A549 (cell line): ENCODE measurements around the gene AMZ2. TPM values are rescaled to one million over a fixed set of nuclear protein-coding genes. Genes with fewer than 3 reads are reported as not detected.
"Not testable (repeated sequence)": the region's sequence is repeated elsewhere in the genome, so short reads cannot be mapped to it uniquely, and the experiment has no call there.

Experiments
- ATAC-seq, 2 experiments: fragments of 200-7000 bp in 1 of 2; fragments of >200 bp in 1 of 2; cut with Nextera tagmentation in 1 of 2; cut with Tn5 transposase in 1 of 2; 3 replicates each; pipeline versions ENCODE4 v1.8.0 to v1.9.1; 2018 to 2020; ENCODE audit warnings: mild to moderate bottlenecking in 1 of 2, moderate library complexity in 1 of 2
- CTCF ChIA-PET: fragments of 300-600 bp; sonication (Branson Sonifier 250); formaldehyde crosslinking; extraction: SDS; loops from one replicate; lab custom pipeline; 2021; ENCODE audit warnings: antibody characterized with exemption, inconsistent platforms; lab: Yijun Ruan, JAX
- POLR2A ChIA-PET: fragments of 350-600 bp; formaldehyde crosslinking; extraction: SDS; loops from one replicate; lab custom pipeline; 2021; ENCODE audit warnings: antibody characterized with exemption, inconsistent platforms; lab: Yijun Ruan, JAX
- DNase-seq, 2 experiments: peaks; one replicate each; pipeline versions ENCODE4 v3.0.0 to v3.0.0-alpha.2; 2011 to 2016; ENCODE audit warnings: low read depth in 1 of 2, low spot score in 1 of 2
- FAIRE-seq: peaks from 2 replicates; lab custom pipeline; 2011; peaks lifted over from hg19 to GRCh38; lab: Jason Lieb, UNC
- H3K27ac ChIP-seq, 2 experiments: fragments of >200 bp; sonication (Bioruptor Twin); formaldehyde crosslinking; 3 replicates each; pipeline ENCODE4 v1.5.1; 2016 to 2017
- H3K4me1 ChIP-seq: fragments of >200 bp; sonication (Bioruptor Twin); formaldehyde crosslinking; 3 replicates; pipeline ENCODE4 v1.6.1; 2016
- H3K4me2 ChIP-seq: fragments of >200 bp; sonication (Bioruptor Twin); formaldehyde crosslinking; 3 replicates; pipeline ENCODE4 v1.6.1; 2016
- H3K4me3 ChIP-seq: fragments of >200 bp; sonication (Bioruptor Twin); formaldehyde crosslinking; 3 replicates; pipeline ENCODE4 v1.5.1; 2016
- H3K9me3 ChIP-seq: fragments of >200 bp; sonication (Bioruptor Twin); formaldehyde crosslinking; 3 replicates; pipeline ENCODE4 v1.6.1; 2016
- CBX2 ChIP-seq: fragments of 200-600 bp; sonication (generic); IDR thresholded peaks from 2 replicates; pipeline ENCODE4 v1.6.1; 2016; ENCODE audit warnings: low read depth, mild to moderate bottlenecking, borderline replicate concordance
- CBX8 ChIP-seq: fragments of 200-600 bp; sonication (generic); IDR thresholded peaks from 2 replicates; pipeline ENCODE4 v1.6.1; 2016
- CEBPB ChIP-seq, 2 experiments: fragments of >200 bp in 1 of 2; sonication (Bioruptor Twin) in 1 of 2; formaldehyde crosslinking in 1 of 2; IDR thresholded peaks; 2 replicates each; pipeline ENCODE4 v1.6.1; 2012 to 2016
- CHD4 ChIP-seq: fragments of 200-600 bp; sonication (generic); IDR thresholded peaks from 2 replicates; pipeline ENCODE4 v1.6.1; 2016; ENCODE audit warnings: antibody characterized with exemption, mild to moderate bottlenecking, borderline replicate concordance
- EP300 ChIP-seq, 2 experiments: fragments of >200 bp; sonication (Bioruptor Twin); formaldehyde crosslinking; IDR thresholded peaks; 2 replicates in 1 of 2; 3 replicates in 1 of 2; pipeline ENCODE4 v1.6.1; 2016 to 2017
- FOXS1 ChIP-seq: fragments of 250-450 bp; sonication (Bioruptor Pico); IDR thresholded peaks from 2 replicates; pipeline ENCODE4 v1.5.0; 2020; ENCODE audit warnings: mild to moderate bottlenecking, moderate library complexity
- GATA3 ChIP-seq: IDR thresholded peaks from 2 replicates; pipeline ENCODE4 v1.6.1; 2012; ENCODE audit warnings: borderline replicate concordance
- HDAC2 ChIP-seq: fragments of 200-600 bp; sonication (generic); IDR thresholded peaks from 2 replicates; pipeline ENCODE4 v1.6.1; 2016
- HOXA7 ChIP-seq: fragments of 250-450 bp; sonication (Bioruptor Pico); IDR thresholded peaks from 2 replicates; pipeline ENCODE4 v1.5.0; 2020; ENCODE audit warnings: mild to moderate bottlenecking, moderate library complexity
- HOXB13 ChIP-seq: fragments of 250-450 bp; sonication (Bioruptor Pico); IDR thresholded peaks from 2 replicates; pipeline ENCODE4 v1.5.0; 2020; ENCODE audit warnings: low read depth, mild to moderate bottlenecking, moderate library complexity
- JUN ChIP-seq, 2 experiments: fragments of >200 bp; sonication (Bioruptor Twin); formaldehyde crosslinking; IDR thresholded peaks; 2 replicates in 1 of 2; 3 replicates in 1 of 2; pipeline ENCODE4 v1.6.1; 2016 to 2017
- JUNB ChIP-seq: fragments of >200 bp; sonication (Bioruptor Twin); formaldehyde crosslinking; IDR thresholded peaks from 2 replicates; pipeline ENCODE4 v1.6.1; 2016
- NFE2L2 ChIP-seq: fragments of 150-350 bp; conservative IDR thresholded peaks from 2 replicates; pipeline ENCODE4 v1.6.1; 2014; ENCODE audit warnings: low read length
- NR3C1 ChIP-seq: fragments of >200 bp; sonication (Bioruptor Twin); formaldehyde crosslinking; IDR thresholded peaks from 3 replicates; pipeline ENCODE4 v1.6.1; 2017
- PBX3 ChIP-seq: IDR thresholded peaks from 2 replicates; pipeline ENCODE4 v1.6.1; 2012
- PHF8 ChIP-seq: fragments of 200-600 bp; sonication (generic); IDR thresholded peaks from 2 replicates; pipeline ENCODE4 v1.6.1; 2016; ENCODE audit warnings: low read depth, mild to moderate bottlenecking, antibody characterized with exemption, moderate library complexity, borderline replicate concordance
- POLR2AphosphoS2 ChIP-seq: conservative IDR thresholded peaks from 2 replicates; pipeline ENCODE4 v1.6.1; 2012; ENCODE audit warnings: low read length, improper control_type of control experiment, inconsistent platforms
- RAD21 ChIP-seq, 2 experiments: fragments of >200 bp in 1 of 2; sonication (Bioruptor Twin) in 1 of 2; formaldehyde crosslinking in 1 of 2; IDR thresholded peaks in 1 of 2; conservative IDR thresholded peaks in 1 of 2; 2 replicates in 1 of 2; 3 replicates in 1 of 2; pipeline ENCODE4 v1.6.1; 2012 to 2018; ENCODE audit warnings: inconsistent platforms in 1 of 2
- ZC3H11A ChIP-seq: fragments of 450-650 bp; IDR thresholded peaks from 2 replicates; pipeline ENCODE4 v1.6.1; 2014; ENCODE audit warnings: antibody characterized with exemption, mild to moderate bottlenecking
- WGBS: methylation state at CpG from one replicate; pipeline ENCODE4 v1.1.6; 2017; ENCODE audit errors: missing lambda C conversion rate; 5-methylcytosine and 5-hydroxymethylcytosine counted together
- polyA plus RNA-seq, 4 experiments: library from polyadenylated mRNA; depleted of rRNA in 3 of 4; stranded (reverse); fragments of >200 nt; fragmentation: RNase III in 1 of 4; extraction: RNeasy Plus Mini Kit Qiagen cat#74134 plus additional on column Dnase treatment in 1 of 4; gene quantifications; 2 replicates in 3 of 4; 3 replicates in 1 of 4; pipeline ENCODE4 v1.2.3, GENCODE V29; 2011 to 2017

The AMZ2 gene
- polyA plus RNA-seq, 2 of the 4 experiments (the other 2 are of a cell fraction), result 105 to 201 TPM

- whole genome bisulfite sequencing, result 85% methylated on average over 10 of the region's 10 CpGs
- ChIA-PET POLR2A (no interaction called here), CTCF (interaction anchor here (0.9 kb wide), 1 partner anchor 10 kb away, joined by 3 read pairs; no protein-coding TSS in a partner anchor)
- Histone ChIP-seq H3K9me3 (no peaks in the 10 kb centered on the region), H3K27ac (no peak overlapping the region), H3K4me1 (0 out of 3 replicates have a peak, but pooled peaks cover 6% of the 10 kb centered on the region), H3K4me2 (no peak overlapping the region), H3K4me3 (no peak overlapping the region)
- TF ChIP-seq HOXB13 (no peak), NFE2L2 (no peak), CBX2 (no peak), POLR2AphosphoS2 (no peak), FOXS1 (CRISPR knock-in tag) (no peak), JUNB (no peak), PHF8 (no peak), HOXA7 (CRISPR knock-in tag) (no peak), ZC3H11A (no peak), RAD21 (conservative IDR thresholded peaks at IDR 0.05 in 1 of 2, IDR thresholded peaks at IDR 0.05 in 1 of 2) (no peak), CHD4 (no peak), EP300 (IDR thresholded peaks at IDR 0.05) (no peak), CBX8 (no peak), JUN (IDR thresholded peaks at IDR 0.05) (no peak), HDAC2 (no peak), GATA3 (no peak), CEBPB (IDR thresholded peaks at IDR 0.05) (no peak), NR3C1 (no peak), PBX3 (no peak)
- ATAC-seq (no peak), DNase-seq (no peak), FAIRE-seq (no peak)
These were observed 37.1 kb upstream of the AMZ2 start for GRCh38 chr17:68210570-68211315.

- H3K4me1 ChIP-seq, POLR2A ChIA-PET, ATAC-seq, DNase-seq, H3K4me3 ChIP-seq, H3K4me2 ChIP-seq, H3K9me3 ChIP-seq, H3K27ac ChIP-seq: not testable (repeated sequence)
- CTCF ChIA-PET, result interaction anchor here (0.6 to 2.4 kb wide), 10 partner anchors 8 to 1291 kb away, joined by 3 to 10 read pairs (median 4); no protein-coding TSS in a partner anchor
- WGBS, result 76% methylated on average over 11 of the region's 11 CpGs
- peak; percentile 32 for FAIRE-seq
These were observed 34.1 kb upstream of the AMZ2 start for GRCh38 chr17:68213428-68214411.

GRCh38 chr17:68215453-68215852 lies 32.4 kb upstream of the AMZ2 start:
- FAIRE-seq, result peak; percentile 61
- H3K4me2 ChIP-seq, H3K4me3 ChIP-seq, POLR2A ChIA-PET, H3K4me1 ChIP-seq, H3K27ac ChIP-seq, DNase-seq, ATAC-seq, H3K9me3 ChIP-seq: not testable (repeated sequence)
- CTCF ChIA-PET, result interaction anchor here (0.6 to 1.6 kb wide), 5 partner anchors 9 to 250 kb away, joined by 3 to 6 read pairs (median 3); no protein-coding TSS in a partner anchor
- WGBS, result 88% methylated on average over 5 of the region's 5 CpGs

GRCh38 chr17:68219429-68219828 lies 28.4 kb upstream of the AMZ2 start:
- H3K4me3 ChIP-seq, FAIRE-seq, DNase-seq, H3K27ac ChIP-seq, H3K9me3 ChIP-seq, POLR2A ChIA-PET, H3K4me1 ChIP-seq, ATAC-seq, H3K4me2 ChIP-seq: not testable (repeated sequence)
- 83% methylated on average over 5 of the region's 5 CpGs for WGBS
- CTCF ChIA-PET, result interaction anchor here (0.7 to 1.7 kb wide), 4 partner anchors 11 to 37 kb away, joined by 3 to 7 read pairs (median 4); no protein-coding TSS in a partner anchor

- H3K27ac ChIP-seq, POLR2A ChIA-PET, DNase-seq, H3K4me2 ChIP-seq, H3K4me1 ChIP-seq, H3K4me3 ChIP-seq, ATAC-seq, H3K9me3 ChIP-seq: not testable (repeated sequence)
- WGBS, result 74% methylated on average over 2 of the region's 2 CpGs
- CTCF ChIA-PET, result interaction anchor here (0.7 to 1.7 kb wide), 3 partner anchors 12 to 36 kb away, joined by 3 to 5 read pairs (median 3); no protein-coding TSS in a partner anchor
- peak; percentile 54 for FAIRE-seq
These were observed 27.7 kb upstream of the AMZ2 start for GRCh38 chr17:68220186-68220585.

- H3K4me3 ChIP-seq, POLR2A ChIA-PET, H3K4me2 ChIP-seq, H3K27ac ChIP-seq, H3K4me1 ChIP-seq, ATAC-seq, H3K9me3 ChIP-seq, DNase-seq, FAIRE-seq: not testable (repeated sequence)
- 89% methylated on average over 12 of the region's 12 CpGs for WGBS
- CTCF ChIA-PET, result interaction anchor here (0.5 to 2.4 kb wide), 2 partner anchors 19 to 48 kb away, joined by 3 to 9 read pairs; no protein-coding TSS in a partner anchor
These were observed 27.1 kb upstream of the AMZ2 start for GRCh38 chr17:68220786-68221185.
